HEK293 (cell line): Measurements from ENCODE around the gene PLXNA3.

Experiments used
- BCL11A ChIP-seq: fragments of 450-650 bp; formaldehyde crosslinking; IDR thresholded peaks from 2 replicates; pipeline ENCODE4 v1.5.1; 2016; ENCODE audit warnings: low read depth, missing biosample characterization, missing genetic modification characterization
- CTCF ChIP-seq: fragments of 450-650 bp; formaldehyde crosslinking; IDR thresholded peaks from 2 replicates; pipeline ENCODE4 v1.5.1; 2016; ENCODE audit warnings: missing biosample characterization, missing genetic modification characterization
- HOXD13 ChIP-seq: sonication (generic); formaldehyde crosslinking; IDR thresholded peaks from 2 replicates; pipeline ENCODE4 v1.8.0; 2022; ENCODE audit warnings: missing genetic modification reagents, borderline replicate concordance
- OVOL3 ChIP-seq: fragments of 450-650 bp; formaldehyde crosslinking; IDR thresholded peaks from 2 replicates; pipeline ENCODE4 v1.5.1; 2016; ENCODE audit warnings: missing biosample characterization, missing genetic modification characterization
- PATZ1 ChIP-seq: fragments of 450-650 bp; formaldehyde crosslinking; IDR thresholded peaks from 2 replicates; pipeline ENCODE4 v1.5.1; 2016; ENCODE audit warnings: missing biosample characterization, missing genetic modification characterization
- YY1 ChIP-seq: fragments of 450-650 bp; formaldehyde crosslinking; IDR thresholded peaks from 2 replicates; pipeline ENCODE4 v1.5.1; 2018; ENCODE audit warnings: missing biosample characterization, missing genetic modification characterization
- ZFP69B ChIP-seq: fragments of 450-650 bp; formaldehyde crosslinking; IDR thresholded peaks from 2 replicates; pipeline ENCODE4 v1.5.1; 2016; ENCODE audit warnings: missing biosample characterization, missing genetic modification characterization
- ZNF140 ChIP-seq: fragments of 450-650 bp; formaldehyde crosslinking; IDR thresholded peaks from 2 replicates; pipeline ENCODE4 v1.5.1; 2016; ENCODE audit warnings: missing biosample characterization, missing genetic modification characterization
- ZNF274 ChIP-seq, 2 experiments: fragments of 200-500 bp in 1 of 2; fragments of 450-650 bp in 1 of 2; sonication (Bioruptor generic) in 1 of 2; formaldehyde crosslinking in 1 of 2; IDR thresholded peaks; 2 replicates each; pipeline versions ENCODE4 v1.5.1 to v1.6.1; 2014 to 2016; ENCODE audit warnings: borderline replicate concordance in 1 of 2, inconsistent platforms in 1 of 2, low read length in 1 of 2, missing biosample characterization in 1 of 2, missing genetic modification characterization in 1 of 2
- ZNF626 ChIP-seq: fragments of 450-650 bp; sonication (Bioruptor Pico); formaldehyde crosslinking; IDR thresholded peaks from 2 replicates; pipeline ENCODE4 v1.5.1; 2018; ENCODE audit warnings: missing biosample characterization, missing genetic modification characterization, inconsistent platforms
- ZNF654 ChIP-seq: fragments of 450-650 bp; formaldehyde crosslinking; IDR thresholded peaks from 2 replicates; pipeline ENCODE4 v1.5.1; 2016; ENCODE audit warnings: low read depth, missing biosample characterization, missing genetic modification characterization
- ZNF785 ChIP-seq: fragments of 450-650 bp; formaldehyde crosslinking; IDR thresholded peaks from 2 replicates; pipeline ENCODE4 v1.5.1; 2016; ENCODE audit warnings: missing biosample characterization, missing genetic modification characterization
- ZSCAN5A ChIP-seq: fragments of 450-650 bp; formaldehyde crosslinking; IDR thresholded peaks from 2 replicates; pipeline ENCODE4 v1.5.1; 2016; ENCODE audit warnings: missing biosample characterization, missing genetic modification characterization

- TF ChIP-seq YY1 (tag by site-specific recombination), result no peak
- TF ChIP-seq ZNF785 (tag by site-specific recombination), result no peak
- TF ChIP-seq CTCF (tag by site-specific recombination), result no peak
- TF ChIP-seq HOXD13 (CRISPR knock-in tag), result no peak
- TF ChIP-seq ZSCAN5A (tag by site-specific recombination), result no peak
- TF ChIP-seq ZNF626 (tag by site-specific recombination), result no peak
- no peak for TF ChIP-seq ZNF654 (tag by site-specific recombination)
- TF ChIP-seq PATZ1 (tag by site-specific recombination), result no peak
- no peak for TF ChIP-seq ZNF140 (tag by site-specific recombination)
- TF ChIP-seq ZFP69B (tag by site-specific recombination), result no peak
- no peak for TF ChIP-seq OVOL3 (tag by site-specific recombination)
- TF ChIP-seq BCL11A (tag by site-specific recombination), result no peak
- no peak for TF ChIP-seq ZNF274 (IDR thresholded peaks at IDR 0.05; ENCODE audit: low read length)
- no peak for TF ChIP-seq ZNF274 (tag by site-specific recombination; IDR thresholded peaks at IDR 0.05; ENCODE audit: borderline replicate concordance)
Observed at GRCh38 chrX:154419688-154420401, 38.2 kb upstream of the PLXNA3 start.
